Measurements from ENCODE around the gene CCDC9. TPM values are rescaled to one million over a fixed set of nuclear protein-coding genes. Genes with fewer than 3 reads are reported as not detected.

CCDC9 gene
- total and polyA plus RNA-seq, 2 donors = 4.9 to 27.4 TPM

DNA sequence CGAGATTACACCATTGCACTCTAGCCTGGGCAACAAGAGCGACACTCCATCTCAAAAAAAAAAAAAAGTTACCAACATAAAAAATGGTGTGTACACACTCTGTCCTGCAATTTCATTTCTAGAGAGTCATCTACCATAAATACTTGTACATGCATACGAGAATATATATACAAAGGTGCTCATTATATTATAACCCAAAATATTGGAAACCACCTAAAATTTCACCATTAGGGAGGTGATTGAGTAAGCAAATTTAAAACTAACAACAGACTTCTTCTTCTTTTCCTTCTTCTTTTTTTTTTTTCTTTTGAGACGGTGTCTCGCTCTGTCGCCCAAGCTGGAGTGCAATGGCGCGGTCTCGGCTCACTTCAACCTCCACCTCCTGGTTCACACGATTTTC is 45.9 kb downstream of the CCDC9 start:
- 93% methylated on average over 10 of the region's 10 CpGs for WGBS
- Histone ChIP-seq H3K27ac (ENCODE audit: low read depth in 1 of 2, low read length in 1 of 2) (no peak overlapping the region), H3K36me3 (ENCODE audit: control insufficient read depth in 2 of 2, insufficient read depth in 2 of 2, low read length in 1 of 2) (no peaks in the 10 kb centered on the region), H3K27me3 (ENCODE audit: control insufficient read depth in 2 of 2, insufficient read depth in 1 of 2, low read length in 1 of 2) (peaks cover 0 to 3% of the 10 kb centered on the region in 2 donors), H3K4me1 (ENCODE audit: control insufficient read depth in 2 of 2, insufficient read depth in 2 of 2, low read length in 2 of 2) (no peaks in the 10 kb centered on the region), H3K4me3 (ENCODE audit: low read length in 2 of 2) (no peak overlapping the region), H3K9me3 (ENCODE audit: control insufficient read depth in 2 of 2, insufficient read depth in 1 of 2, low read length in 1 of 2) (no peaks in the 10 kb centered on the region)
- no peak for DNase-seq (ENCODE audit: low read depth in 6 of 9, low spot score in 9 of 9)

DNA sequence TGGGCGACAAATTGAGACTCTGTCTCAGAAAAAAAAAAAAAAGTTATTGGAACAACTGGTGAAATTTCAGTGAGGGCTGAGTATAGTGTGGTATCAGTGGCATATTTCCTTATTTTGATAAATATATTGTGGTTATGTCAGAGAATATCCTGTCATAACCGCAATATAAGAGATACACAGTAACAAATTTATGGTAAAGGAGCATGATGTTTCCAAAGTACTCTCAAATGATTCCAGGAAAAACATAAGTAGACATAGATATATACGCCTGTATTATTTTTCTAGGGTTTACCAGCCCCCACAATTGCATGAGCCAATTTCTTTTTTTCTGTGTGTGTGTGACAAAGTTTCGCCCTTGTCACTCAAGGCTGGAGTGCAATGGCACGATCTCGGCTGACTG is 47.6 kb downstream of the CCDC9 start:
- Histone ChIP-seq H3K4me3 (ENCODE audit: low read length in 2 of 2) (no peak overlapping the region), H3K27me3 (ENCODE audit: control insufficient read depth in 2 of 2, insufficient read depth in 1 of 2, low read length in 1 of 2) (peaks cover 0 to 4% of the 10 kb centered on the region in 2 donors), H3K27ac (ENCODE audit: low read depth in 1 of 2, low read length in 1 of 2) (no peak overlapping the region), H3K36me3 (ENCODE audit: control insufficient read depth in 2 of 2, insufficient read depth in 2 of 2, low read length in 1 of 2) (no peaks in the 10 kb centered on the region), H3K4me1 (ENCODE audit: control insufficient read depth in 2 of 2, insufficient read depth in 2 of 2, low read length in 2 of 2) (no peaks in the 10 kb centered on the region), H3K9me3 (ENCODE audit: control insufficient read depth in 2 of 2, insufficient read depth in 1 of 2, low read length in 1 of 2) (no peaks in the 10 kb centered on the region)
- WGBS = 10% methylated on average over 6 of the region's 6 CpGs
- DNase-seq (ENCODE audit: low read depth in 6 of 9, low spot score in 9 of 9) = no peak

DNA sequence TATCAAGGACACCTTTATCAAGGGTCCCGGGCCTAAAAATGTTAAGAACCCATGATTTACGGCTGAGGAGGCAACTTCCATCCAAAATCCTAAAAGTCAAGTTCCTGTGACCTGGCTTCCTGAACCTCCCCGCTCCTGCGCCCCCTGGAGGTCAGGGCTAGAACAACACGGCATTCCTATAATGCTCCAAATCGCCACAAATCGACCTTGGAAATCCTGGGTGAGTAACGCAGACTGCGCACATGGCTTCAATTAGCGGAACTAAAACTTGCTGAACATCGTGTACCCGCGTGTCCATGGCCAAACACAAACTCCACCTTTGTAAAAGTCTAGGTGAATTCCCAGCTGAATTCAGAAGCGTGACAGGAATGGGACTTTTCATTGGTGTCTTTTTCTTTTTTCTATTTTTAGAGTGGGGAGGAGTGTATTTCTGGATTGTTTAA is 49.0 kb downstream of the CCDC9 start:
- peak in 4 of 9 donors; percentile 15 to 49 (median 34) for DNase-seq (ENCODE audit: low read depth in 6 of 9, low spot score in 9 of 9)
- Histone ChIP-seq H3K4me3 (ENCODE audit: low read length in 2 of 2) (no peak overlapping the region), H3K27me3 (ENCODE audit: control insufficient read depth in 2 of 2, insufficient read depth in 1 of 2, low read length in 1 of 2) (peaks cover 0 to 13% of the 10 kb centered on the region in 2 donors), H3K27ac (ENCODE audit: low read depth in 1 of 2, low read length in 1 of 2) (no peak overlapping the region), H3K9me3 (ENCODE audit: control insufficient read depth in 2 of 2, insufficient read depth in 1 of 2, low read length in 1 of 2) (no peaks in the 10 kb centered on the region), H3K36me3 (ENCODE audit: control insufficient read depth in 2 of 2, insufficient read depth in 2 of 2, low read length in 1 of 2) (no peaks in the 10 kb centered on the region), H3K4me1 (ENCODE audit: control insufficient read depth in 2 of 2, insufficient read depth in 2 of 2, low read length in 2 of 2) (no peaks in the 10 kb centered on the region)
- 13% methylated on average over 14 of the region's 14 CpGs for WGBS

DNA sequence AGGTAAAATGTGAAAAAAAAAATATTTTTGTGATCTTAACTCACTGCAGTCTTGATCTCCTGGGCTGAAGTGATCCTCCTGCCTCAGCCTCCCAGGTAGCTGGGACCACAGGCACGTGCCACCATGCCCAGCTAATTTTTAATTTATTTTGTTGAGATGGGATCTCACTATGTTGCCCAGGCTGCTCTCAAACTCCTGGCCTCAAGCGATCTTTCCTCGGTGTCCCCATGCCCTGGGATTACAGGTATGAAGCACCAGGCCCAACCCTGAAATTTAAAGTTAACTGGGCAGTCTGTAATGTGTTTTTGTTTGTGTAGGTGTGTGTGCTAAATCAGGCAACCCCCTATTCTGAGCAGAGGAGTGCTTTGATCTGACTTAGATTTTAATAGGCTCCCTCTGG is 50.0 kb downstream of the CCDC9 start:
- no peaks in the 10 kb centered on the region for H3K36me3 ChIP-seq (ENCODE audit: control insufficient read depth in 2 of 2, insufficient read depth in 2 of 2, low read length in 1 of 2)
- no peaks in the 10 kb centered on the region for H3K9me3 ChIP-seq (ENCODE audit: control insufficient read depth in 2 of 2, insufficient read depth in 1 of 2, low read length in 1 of 2)
- peaks cover 0 to 16% of the 10 kb centered on the region in 2 donors for H3K27me3 ChIP-seq (ENCODE audit: control insufficient read depth in 2 of 2, insufficient read depth in 1 of 2, low read length in 1 of 2)
- H3K27ac ChIP-seq (ENCODE audit: low read depth in 1 of 2, low read length in 1 of 2) = no peak overlapping the region
- no peak overlapping the region for H3K4me3 ChIP-seq (ENCODE audit: low read length in 2 of 2)
- DNase-seq (ENCODE audit: low read depth in 6 of 9, low spot score in 9 of 9) = no peak
- no peaks in the 10 kb centered on the region for H3K4me1 ChIP-seq (ENCODE audit: control insufficient read depth in 2 of 2, insufficient read depth in 2 of 2, low read length in 2 of 2)
- 96% methylated on average over 3 of the region's 3 CpGs for WGBS

DNA sequence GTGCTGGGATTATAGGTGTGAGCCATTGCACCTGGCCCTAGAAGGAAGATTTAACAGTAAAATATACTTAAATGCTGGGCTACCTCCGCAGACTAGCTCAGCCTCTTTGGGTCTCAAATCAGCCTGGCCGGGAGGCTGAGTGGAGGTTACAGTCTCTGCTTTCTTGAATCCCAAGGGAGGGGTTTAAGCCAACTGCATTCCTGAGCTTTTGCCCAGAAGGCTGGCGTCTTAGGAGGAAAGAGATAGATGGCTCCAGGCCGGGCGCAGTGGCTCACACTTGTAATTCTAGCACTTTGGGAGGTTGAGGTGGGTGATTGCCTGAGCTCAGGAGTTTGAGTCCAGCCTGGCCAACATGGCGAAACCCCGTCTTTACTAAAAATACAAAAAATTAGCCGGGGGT is 52.7 kb downstream of the CCDC9 start:
- H3K4me1 ChIP-seq (ENCODE audit: control insufficient read depth in 2 of 2, insufficient read depth in 2 of 2, low read length in 2 of 2) = no peaks in the 10 kb centered on the region
- WGBS = 94% methylated on average over 8 of the region's 8 CpGs
- no peak overlapping the region for H3K27ac ChIP-seq (ENCODE audit: low read depth in 1 of 2, low read length in 1 of 2)
- no peak for DNase-seq (ENCODE audit: low read depth in 6 of 9, low spot score in 9 of 9)
- H3K9me3 ChIP-seq (ENCODE audit: control insufficient read depth in 2 of 2, insufficient read depth in 1 of 2, low read length in 1 of 2) = no peaks in the 10 kb centered on the region
- H3K4me3 ChIP-seq (ENCODE audit: low read length in 2 of 2) = no peak overlapping the region
- H3K27me3 ChIP-seq (ENCODE audit: control insufficient read depth in 2 of 2, insufficient read depth in 1 of 2, low read length in 1 of 2) = peaks cover 0 to 16% of the 10 kb centered on the region in 2 donors
- H3K36me3 ChIP-seq (ENCODE audit: control insufficient read depth in 2 of 2, insufficient read depth in 2 of 2, low read length in 1 of 2) = no peaks in the 10 kb centered on the region

DNA sequence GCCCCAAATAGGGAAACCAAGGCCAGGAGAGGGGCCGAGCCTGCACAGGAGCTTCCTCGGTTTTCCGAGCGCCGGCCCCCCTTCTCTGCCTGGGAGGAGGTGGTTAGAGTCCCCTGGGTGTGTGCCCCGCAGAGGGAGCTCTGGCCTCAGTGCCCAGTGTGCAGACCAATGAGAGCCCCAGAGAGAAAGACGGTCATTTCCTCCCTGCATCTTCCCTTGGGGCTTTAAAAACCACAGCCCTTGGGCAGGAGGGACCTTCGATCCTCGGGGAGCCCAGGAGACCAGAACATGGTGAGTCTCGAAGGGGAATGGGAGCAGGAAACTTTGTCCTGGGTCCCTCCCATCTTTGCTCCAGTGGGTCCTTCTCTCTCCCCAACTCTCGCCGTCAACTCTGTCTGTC is 53.3 kb downstream of the CCDC9 start, which contains the start of gene C5AR1:
Gene C5AR1, plus strand, starts transcription at position 254 of the 400 bp plus-strand sequence. Its CDS starts 35 bp downstream, at position 289.
- H3K4me3 ChIP-seq (ENCODE audit: low read length in 2 of 2) = no peak within 1 kb of the TSS
- H3K36me3 ChIP-seq (ENCODE audit: control insufficient read depth in 2 of 2, insufficient read depth in 2 of 2, low read length in 1 of 2) = no peaks in the 10 kb centered on the region
- H3K9me3 ChIP-seq (ENCODE audit: control insufficient read depth in 2 of 2, insufficient read depth in 1 of 2, low read length in 1 of 2) = no peaks in the 10 kb centered on the region
- no peak within 1 kb of the TSS for H3K27ac ChIP-seq (ENCODE audit: low read depth in 1 of 2, low read length in 1 of 2)
- peaks cover 0 to 16% of the 10 kb centered on the region in 2 donors for H3K27me3 ChIP-seq (ENCODE audit: control insufficient read depth in 2 of 2, insufficient read depth in 1 of 2, low read length in 1 of 2)
- H3K4me1 ChIP-seq (ENCODE audit: control insufficient read depth in 2 of 2, insufficient read depth in 2 of 2, low read length in 2 of 2) = no peaks in the 10 kb centered on the region
- 35% methylated on average over 12 of the region's 12 CpGs for WGBS
- DNase-seq (ENCODE audit: low read depth in 6 of 9, low spot score in 9 of 9) = no peak

DNA sequence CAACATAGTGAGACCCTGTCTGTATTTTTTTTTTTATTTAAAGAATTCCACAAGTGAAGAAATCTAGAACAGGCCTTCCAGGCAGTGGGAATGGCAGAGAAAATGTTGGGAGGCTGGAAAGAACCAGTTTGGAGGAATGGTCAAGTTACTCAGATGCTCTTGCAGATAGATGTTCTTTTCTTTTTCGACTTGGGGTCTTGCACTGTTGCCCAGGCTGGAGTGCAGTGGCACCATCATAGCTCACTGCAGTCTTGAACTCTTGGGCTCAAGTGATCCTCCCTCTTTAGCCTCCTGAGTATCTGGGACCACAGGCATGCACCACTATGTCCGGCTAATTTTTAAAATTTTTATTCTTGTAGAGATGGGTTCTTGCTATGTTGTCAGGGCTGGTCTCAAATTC is 54.0 kb downstream of the CCDC9 start:
- DNase-seq (ENCODE audit: low read depth in 6 of 9, low spot score in 9 of 9) = no peak
- H3K27me3 ChIP-seq (ENCODE audit: control insufficient read depth in 2 of 2, insufficient read depth in 1 of 2, low read length in 1 of 2) = peaks cover 0 to 17% of the 10 kb centered on the region in 2 donors
- no peak overlapping the region for H3K4me3 ChIP-seq (ENCODE audit: low read length in 2 of 2)
- H3K9me3 ChIP-seq (ENCODE audit: control insufficient read depth in 2 of 2, insufficient read depth in 1 of 2, low read length in 1 of 2) = no peaks in the 10 kb centered on the region
- no peaks in the 10 kb centered on the region for H3K4me1 ChIP-seq (ENCODE audit: control insufficient read depth in 2 of 2, insufficient read depth in 2 of 2, low read length in 2 of 2)
- 95% methylated on average over 2 of the region's 2 CpGs for WGBS
- H3K27ac ChIP-seq (ENCODE audit: low read depth in 1 of 2, low read length in 1 of 2) = no peak overlapping the region
- no peaks in the 10 kb centered on the region for H3K36me3 ChIP-seq (ENCODE audit: control insufficient read depth in 2 of 2, insufficient read depth in 2 of 2, low read length in 1 of 2)

DNA sequence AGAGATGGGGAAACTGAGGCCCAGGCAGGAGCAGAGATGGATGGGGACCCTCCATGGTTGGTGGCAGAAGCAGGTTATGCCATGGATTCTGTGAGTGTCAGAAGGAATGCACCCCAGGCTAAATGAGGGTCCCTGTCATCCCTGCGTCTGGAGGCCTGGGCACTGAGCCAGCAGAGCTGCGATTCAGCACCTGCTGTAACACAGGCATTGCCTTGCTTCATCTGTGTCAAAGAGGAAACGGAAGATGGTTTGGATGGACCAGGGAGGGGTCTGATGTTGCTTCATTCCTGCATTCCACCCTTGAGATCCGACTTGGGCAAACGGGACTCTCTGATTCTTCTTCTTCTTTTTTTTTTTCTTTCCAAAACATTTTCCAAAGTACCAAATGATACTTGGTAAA is 54.5 kb downstream of the CCDC9 start:
- no peaks in the 10 kb centered on the region for H3K9me3 ChIP-seq (ENCODE audit: control insufficient read depth in 2 of 2, insufficient read depth in 1 of 2, low read length in 1 of 2)
- DNase-seq (ENCODE audit: low read depth in 6 of 9, low spot score in 9 of 9) = peak in 1 of 9 donors; percentile 8
- no peaks in the 10 kb centered on the region for H3K36me3 ChIP-seq (ENCODE audit: control insufficient read depth in 2 of 2, insufficient read depth in 2 of 2, low read length in 1 of 2)
- peaks cover 0 to 20% of the 10 kb centered on the region in 2 donors for H3K27me3 ChIP-seq (ENCODE audit: control insufficient read depth in 2 of 2, insufficient read depth in 1 of 2, low read length in 1 of 2)
- H3K4me1 ChIP-seq (ENCODE audit: control insufficient read depth in 2 of 2, insufficient read depth in 2 of 2, low read length in 2 of 2) = no peaks in the 10 kb centered on the region
- no peak overlapping the region for H3K27ac ChIP-seq (ENCODE audit: low read depth in 1 of 2, low read length in 1 of 2)
- WGBS = 44% methylated on average over 5 of the region's 5 CpGs
- no peak overlapping the region for H3K4me3 ChIP-seq (ENCODE audit: low read length in 2 of 2)

DNA sequence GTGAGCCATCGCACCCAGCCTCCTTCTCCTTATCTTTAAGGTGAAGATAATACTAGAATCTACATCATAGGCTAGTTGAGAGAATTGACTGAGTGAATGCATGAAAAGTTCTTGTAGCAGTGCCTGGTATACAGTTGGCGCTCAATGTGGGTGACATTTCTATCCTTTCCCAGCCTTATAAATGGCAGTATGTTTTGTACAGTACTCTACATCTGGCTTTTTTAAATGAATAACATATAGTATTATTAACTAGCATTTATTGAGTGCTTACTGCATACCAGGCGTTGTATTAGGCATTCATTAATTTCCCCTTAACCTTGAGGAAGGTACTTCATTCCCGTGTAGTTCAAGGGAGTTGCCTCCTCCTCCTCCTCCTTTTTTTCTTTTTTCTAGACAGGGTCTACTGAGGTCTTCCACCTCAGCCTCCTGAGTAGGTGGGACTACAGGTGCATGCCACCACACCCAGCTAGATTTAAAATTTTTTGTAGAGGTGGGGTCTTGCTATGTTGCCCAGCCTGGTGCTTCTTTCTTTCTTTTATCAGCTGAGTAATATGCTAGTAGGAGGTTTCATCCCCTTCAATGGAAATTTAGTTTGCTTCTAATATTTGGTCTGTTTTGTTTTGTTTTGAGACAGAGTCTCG is 56.2 kb downstream of the CCDC9 start:
- 93% methylated on average over 5 of the region's 5 CpGs for WGBS
- no peak for DNase-seq (ENCODE audit: low read depth in 6 of 9, low spot score in 9 of 9)
- H3K27me3 ChIP-seq (ENCODE audit: control insufficient read depth in 2 of 2, insufficient read depth in 1 of 2, low read length in 1 of 2) = peaks cover 0 to 17% of the 10 kb centered on the region in 2 donors
- H3K4me3 ChIP-seq (ENCODE audit: low read length in 2 of 2) = no peak overlapping the region
- no peaks in the 10 kb centered on the region for H3K4me1 ChIP-seq (ENCODE audit: control insufficient read depth in 2 of 2, insufficient read depth in 2 of 2, low read length in 2 of 2)
- no peaks in the 10 kb centered on the region for H3K9me3 ChIP-seq (ENCODE audit: control insufficient read depth in 2 of 2, insufficient read depth in 1 of 2, low read length in 1 of 2)
- H3K27ac ChIP-seq (ENCODE audit: low read depth in 1 of 2, low read length in 1 of 2) = no peak overlapping the region
- H3K36me3 ChIP-seq (ENCODE audit: control insufficient read depth in 2 of 2, insufficient read depth in 2 of 2, low read length in 1 of 2) = no peaks in the 10 kb centered on the region

All from thymus (tissue), 11 donors.